ENCODE data around the gene ABCG1.

Gene ABCG1

DNA sequence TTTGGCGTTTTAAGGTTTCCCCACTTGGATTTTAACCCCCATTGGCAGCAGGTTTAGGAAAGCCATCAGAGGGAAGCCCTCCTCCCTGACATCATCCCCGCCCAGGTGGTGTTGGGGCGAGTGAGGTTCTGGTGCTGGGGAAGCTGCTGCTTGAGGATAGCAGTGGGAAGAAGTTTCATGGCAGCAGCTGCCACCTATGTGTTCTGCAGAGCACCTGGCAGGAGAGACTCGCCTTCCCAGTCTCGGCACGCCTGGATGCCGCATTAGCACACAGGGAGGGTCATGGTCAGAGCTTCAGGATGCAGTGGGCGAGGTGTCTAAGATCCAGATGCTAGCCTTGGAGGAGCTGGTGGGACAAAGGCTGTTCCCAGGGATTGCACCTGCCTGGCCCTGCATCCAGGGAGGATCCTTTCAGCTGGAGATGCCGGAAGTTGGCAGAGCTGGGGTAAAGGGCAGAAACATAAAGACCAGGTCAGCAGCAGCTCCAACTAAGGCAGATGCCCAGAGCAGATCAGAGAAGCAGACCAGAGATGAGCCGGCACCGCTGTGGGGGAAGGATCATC lies 33.9 kb downstream of the ABCG1 start:
- no peak for FAIRE-seq

- no peak for FAIRE-seq
These were observed 34.5 kb downstream of the ABCG1 start for GRCh38 chr21:42253466-42253865.

- FAIRE-seq, result no peak
These were observed 35.1 kb downstream of the ABCG1 start for GRCh38 chr21:42254083-42254482.

DNA sequence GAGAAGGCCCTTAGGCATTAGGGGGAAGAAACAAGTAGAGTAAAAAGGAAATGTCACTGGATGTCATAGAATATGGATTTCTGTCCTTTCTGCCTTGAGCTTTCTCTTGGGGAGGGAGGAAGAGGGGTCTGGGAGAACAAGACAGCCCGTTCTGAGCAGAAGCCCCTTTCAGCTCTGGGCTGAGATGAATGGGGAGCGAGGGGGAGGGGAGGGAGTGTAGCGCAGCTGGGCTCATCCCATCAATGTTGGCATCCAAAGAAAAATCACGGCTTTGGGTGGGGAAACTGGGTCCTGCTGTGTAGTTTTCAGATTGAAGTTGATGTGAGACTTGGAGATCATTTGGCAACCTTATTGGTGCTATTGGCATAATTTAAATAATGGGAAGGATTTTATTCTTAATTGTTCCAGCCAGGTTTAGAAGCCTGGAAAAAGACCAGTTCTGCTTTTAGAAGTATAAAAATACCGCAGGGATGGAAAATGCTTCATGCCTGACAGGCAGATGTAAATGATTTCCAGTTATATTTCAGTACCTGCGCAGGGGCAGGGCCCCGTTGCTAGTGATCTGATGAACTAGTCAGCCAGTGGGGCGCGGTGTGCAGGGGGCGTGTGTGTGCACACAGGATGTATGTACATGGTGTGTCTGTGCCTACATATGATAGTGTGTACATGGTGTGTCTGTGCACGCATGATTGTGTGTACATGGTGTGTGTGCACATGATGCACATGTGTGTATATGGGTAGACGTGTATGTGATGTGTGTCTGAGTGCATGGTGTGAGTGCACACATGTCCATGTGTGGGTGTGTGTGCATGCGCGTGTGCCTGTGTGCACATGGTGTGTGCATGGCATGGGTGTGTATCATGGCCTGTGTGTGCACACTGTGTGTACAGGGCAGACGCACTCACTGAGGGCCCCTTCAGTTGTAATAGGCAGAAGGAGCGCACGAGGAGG lies 36.0 kb downstream of the ABCG1 start:
- FAIRE-seq, result no peak

GRCh38 chr21:42255825-42256224 lies 36.9 kb downstream of the ABCG1 start:
- FAIRE-seq, result no peak

DNA sequence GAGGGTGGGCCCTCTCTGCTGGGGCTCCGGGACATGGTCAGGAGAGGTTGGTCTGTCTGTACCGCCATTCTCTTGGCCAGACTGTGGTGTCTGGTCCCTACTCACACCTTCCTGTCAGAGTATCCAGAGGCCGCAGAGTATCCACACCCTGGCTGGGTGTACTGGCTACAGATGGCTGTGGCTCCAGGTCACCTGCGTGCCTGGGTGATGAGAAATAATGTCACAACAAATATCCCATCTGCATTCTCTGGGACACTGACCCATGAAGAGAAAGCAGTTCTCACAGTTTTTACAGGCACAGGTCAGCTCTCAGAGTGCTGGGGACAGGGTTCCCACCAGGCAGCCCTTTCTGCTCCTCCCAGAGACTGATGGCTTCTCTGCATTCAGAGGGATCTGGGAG lies 37.4 kb downstream of the ABCG1 start:
- FAIRE-seq, result no peak

DNA sequence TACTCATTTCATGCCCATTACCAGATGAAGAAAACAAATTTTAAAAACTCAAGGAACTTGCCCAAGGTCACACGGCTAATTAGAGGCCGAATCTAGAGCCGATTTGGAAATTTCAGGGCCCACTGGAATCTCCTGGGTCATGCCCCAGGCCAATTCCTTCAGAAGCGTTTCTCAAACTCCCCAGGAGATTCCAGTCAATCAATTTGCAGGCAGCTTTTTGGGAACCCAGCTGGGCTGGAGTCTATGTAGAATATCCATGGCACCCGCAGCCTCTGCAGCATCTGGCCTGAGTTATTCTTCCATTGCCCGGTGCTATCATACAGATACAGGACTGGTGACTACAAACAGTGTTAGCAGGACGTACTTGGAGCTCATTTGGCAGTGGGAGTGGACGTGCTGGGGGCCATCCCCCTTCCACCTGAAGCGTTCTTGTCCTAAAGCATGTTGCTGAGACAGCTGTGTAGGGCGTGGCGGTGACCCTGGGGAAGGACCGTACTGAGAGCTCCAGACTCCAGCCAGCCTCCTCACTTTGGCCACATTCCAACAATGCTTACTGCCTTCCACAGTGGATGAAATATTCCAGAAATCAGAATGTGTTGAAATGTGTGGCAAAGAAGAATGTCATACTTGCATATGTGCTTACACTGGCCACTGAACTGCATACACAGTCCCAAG lies 38.3 kb downstream of the ABCG1 start:
- FAIRE-seq, result no peak

GRCh38 chr21:42258150-42258884 lies 39.4 kb downstream of the ABCG1 start:
- no peak for FAIRE-seq

DNA sequence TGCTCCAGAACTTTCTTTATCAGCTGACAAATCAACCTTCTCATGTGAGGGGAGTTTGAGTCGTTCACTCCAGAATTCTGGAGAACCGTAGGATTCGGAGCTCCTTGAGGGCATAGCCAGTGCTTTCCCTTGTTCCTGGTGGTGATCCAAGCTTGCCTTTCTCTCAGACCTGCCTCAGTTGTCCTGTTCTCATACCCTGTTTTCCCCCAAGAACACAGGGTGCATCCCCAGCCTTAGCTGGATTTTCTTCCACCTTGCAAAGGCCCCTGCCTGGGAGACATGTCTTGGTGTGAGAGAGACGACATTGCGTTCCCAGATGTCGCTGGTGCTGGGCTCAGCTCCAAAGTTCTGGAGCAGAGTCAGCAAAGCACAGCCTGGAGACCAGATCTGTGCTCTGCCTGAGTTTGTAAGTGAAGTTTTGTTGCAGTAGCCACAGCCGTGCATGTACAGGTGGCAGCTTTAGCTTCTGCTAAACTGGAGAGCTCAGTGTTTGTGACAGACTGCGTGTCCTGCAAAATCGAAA lies 40.0 kb downstream of the ABCG1 start:
- no peak for FAIRE-seq

- no peak for FAIRE-seq
These were observed 41.2 kb downstream of the ABCG1 start for GRCh38 chr21:42260121-42260520.

DNA sequence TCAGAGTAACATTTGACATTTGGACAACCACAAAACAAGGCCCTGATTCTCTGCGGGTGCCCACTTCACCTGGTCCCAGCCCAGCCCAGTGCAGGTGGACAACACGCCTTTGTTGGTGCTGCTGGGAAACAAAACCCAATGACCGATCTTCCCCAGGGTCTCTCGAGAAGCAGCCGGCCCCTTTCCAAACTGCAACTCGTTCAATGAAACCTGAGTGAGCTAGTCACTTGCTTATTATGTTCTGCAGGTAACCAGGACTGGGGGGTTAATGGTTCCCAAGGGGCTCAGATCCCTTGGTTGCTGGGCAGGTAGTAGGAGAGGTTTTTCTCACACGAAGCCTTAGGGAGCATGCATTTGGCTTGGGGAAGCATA lies 42.9 kb downstream of the ABCG1 start:
- no peak for FAIRE-seq

- no peak for FAIRE-seq
These were observed 43.9 kb downstream of the ABCG1 start for GRCh38 chr21:42262831-42263231.

DNA sequence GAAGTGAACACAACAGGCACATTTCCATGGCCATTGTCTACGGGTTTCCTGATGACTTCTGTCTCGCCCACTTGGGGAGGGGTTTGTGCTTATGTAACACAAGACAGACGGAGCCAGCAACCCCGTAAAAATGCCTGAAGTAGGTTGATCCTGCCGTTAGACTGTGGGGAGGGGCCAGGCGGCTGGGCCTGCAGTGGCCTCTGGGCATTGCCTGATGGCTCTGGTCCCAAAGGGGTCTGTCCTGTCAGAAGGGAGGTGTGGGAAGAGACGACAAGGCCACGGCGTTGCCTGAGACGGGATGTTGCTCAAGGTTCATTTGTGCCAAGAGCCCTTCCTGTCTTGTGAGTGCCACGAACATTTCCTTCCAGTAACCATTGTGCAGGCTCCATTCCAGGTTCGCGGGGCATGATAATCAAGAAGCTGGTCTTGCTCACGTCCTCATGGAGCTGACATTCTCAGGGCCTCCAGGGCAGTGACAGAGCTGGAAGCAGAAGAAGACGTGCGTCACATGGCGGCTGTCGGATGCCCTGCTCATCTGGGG lies 44.7 kb downstream of the ABCG1 start:
- no peak for FAIRE-seq

DNA sequence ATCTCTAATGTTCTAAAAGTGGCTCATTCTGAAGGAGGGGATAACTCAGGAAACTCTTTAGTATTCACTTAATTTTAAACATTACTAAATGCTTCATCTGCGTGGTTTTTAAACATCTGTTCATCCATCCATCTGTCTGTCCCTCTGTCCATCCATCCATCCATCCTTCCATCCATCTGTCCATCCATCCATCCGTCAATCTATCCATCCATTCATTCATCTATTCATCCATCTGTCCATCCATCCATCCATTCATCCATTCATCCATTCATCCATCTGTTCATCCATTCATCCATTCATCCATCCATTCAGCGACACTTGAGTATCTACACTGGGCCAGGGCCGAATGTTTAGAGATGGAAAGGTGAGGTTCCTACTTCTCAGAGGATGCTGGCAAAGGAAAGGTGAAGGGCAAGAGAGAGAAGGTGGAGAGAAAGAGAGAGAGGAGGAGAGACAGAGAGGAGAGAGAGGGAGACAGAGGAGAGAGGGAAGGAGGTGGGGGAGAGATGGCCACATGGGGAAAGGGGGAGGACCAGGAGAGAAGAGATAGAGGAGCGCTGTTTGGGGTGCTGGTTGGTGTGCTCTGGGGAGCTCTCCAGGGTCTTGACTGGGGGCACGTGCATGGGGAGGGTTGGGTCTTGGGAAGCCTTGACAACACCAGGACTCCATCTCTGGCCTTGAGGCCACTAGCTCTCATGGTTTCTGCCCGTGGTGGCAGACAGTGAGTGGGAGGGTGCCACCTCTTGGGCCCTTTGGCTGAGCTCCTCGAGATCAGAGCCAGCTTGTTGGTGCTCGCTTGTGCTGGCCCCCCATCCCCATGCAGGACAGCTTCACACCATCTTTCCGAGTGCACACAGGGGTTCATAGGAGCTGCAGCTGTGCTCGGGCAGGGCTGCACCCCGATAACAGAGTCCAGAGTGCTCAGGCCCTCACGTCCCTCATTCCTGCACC lies 45.6 kb downstream of the ABCG1 start:
- no peak for FAIRE-seq

DNA sequence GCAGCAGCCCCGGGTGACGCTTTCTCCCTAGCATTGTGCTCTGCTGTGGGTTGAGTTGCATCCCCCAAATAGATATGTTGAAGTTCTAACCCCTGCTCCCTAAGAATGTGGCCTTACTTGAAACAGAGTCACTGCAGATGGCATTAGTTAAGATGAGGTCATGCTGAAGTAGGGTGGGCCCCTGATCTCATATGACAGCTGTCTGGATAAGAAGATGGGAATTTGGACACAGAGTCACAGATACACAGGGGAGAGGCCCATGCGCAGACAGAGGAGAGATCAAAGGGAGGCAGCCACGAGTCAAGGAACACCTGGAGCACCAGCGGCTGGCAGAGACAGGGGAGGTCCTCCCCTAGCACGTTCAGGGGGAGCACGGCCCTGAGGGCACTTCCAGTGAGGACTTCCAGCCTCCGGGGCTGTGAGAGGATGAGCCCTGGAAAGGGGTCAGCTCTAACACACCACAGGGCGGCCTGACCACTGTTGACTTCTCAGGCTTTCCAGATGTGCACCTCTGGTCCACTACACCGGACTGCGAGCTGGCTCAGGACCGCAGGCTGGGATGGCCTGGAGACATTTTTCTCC lies 46.4 kb downstream of the ABCG1 start:
- FAIRE-seq, result no peak

DNA sequence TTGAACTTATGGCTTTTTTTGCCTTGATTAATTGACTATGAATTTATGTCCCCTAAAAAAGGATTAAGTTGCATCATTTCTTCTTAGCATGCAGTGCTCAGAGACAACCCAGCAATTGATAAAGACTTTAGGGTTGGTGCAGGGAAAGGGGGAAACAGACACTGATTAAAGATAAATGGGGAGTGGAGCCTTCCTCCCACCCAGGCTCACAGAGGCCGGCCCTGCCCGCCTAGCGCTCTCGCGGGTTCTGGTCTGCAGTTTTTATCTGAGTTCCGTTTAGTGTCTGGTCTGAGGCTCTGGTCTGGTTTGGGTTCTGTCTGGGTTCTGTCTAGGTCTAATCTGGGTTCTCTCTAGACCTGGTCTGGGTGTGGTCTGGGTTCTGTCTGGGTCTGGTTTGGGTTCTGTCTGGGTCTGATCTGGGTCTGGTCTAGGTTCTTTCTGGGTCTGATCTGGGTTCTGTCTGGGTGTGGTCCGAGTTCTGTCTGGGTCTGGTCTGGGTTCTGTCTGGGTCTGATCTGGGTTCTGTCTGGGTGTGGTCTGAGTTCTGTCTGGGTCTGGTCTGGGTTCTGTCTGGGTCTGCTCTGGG lies 48.1 kb downstream of the ABCG1 start:
- no peak for FAIRE-seq

GRCh38 chr21:42269386-42269785 lies 50.4 kb downstream of the ABCG1 start:
- FAIRE-seq, result no peak

- FAIRE-seq, result no peak
These were observed 52.1 kb downstream of the ABCG1 start for GRCh38 chr21:42271065-42271464.

GRCh38 chr21:42272109-42272962 lies 53.4 kb downstream of the ABCG1 start:
- FAIRE-seq, result no peak
